HL-60/S4 treated with retinoic acid at 250 ng/mL for 4 days and 3 days (cell line): ENCODE measurements around the gene SPC24.
"Not testable (repeated sequence)": the region's sequence is repeated elsewhere in the genome, so short reads cannot be mapped to it uniquely, and the experiment has no call there.

Experiments
- in situ Hi-C: fragments of 300-500 bp; cut with MboI; formaldehyde crosslinking; loops from 2 replicates; pipeline ENCODE4 v1.7.0; 2022; ENCODE audit warnings: low sequenced_read_pairs

The SPC24 gene

GRCh38 chr19:11131471-11131870 lies 24.1 kb downstream of the SPC24 start:
- in situ Hi-C loops = no loop called here

GRCh38 chr19:11130824-11131455 lies 24.6 kb downstream of the SPC24 start:
- in situ Hi-C loops = no loop called here

GRCh38 chr19:11127905-11128304 lies 27.7 kb downstream of the SPC24 start:
- in situ Hi-C loops = no loop called here

GRCh38 chr19:11125994-11126685 lies 29.4 kb downstream of the SPC24 start:
- in situ Hi-C loops = no loop called here

- in situ Hi-C loops = not testable (repeated sequence)
Measured at GRCh38 chr19:11124157-11124556, 31.4 kb downstream of the SPC24 start.

GRCh38 chr19:11123114-11123513 lies 32.5 kb downstream of the SPC24 start:
- in situ Hi-C loops = no loop called here

GRCh38 chr19:11121963-11122362 lies 33.6 kb downstream of the SPC24 start:
- in situ Hi-C loops = not testable (repeated sequence)

- in situ Hi-C loops = no loop called here
Measured at GRCh38 chr19:11116507-11116906, 39.1 kb downstream of the SPC24 start.

GRCh38 chr19:11115895-11116446 lies 39.6 kb downstream of the SPC24 start:
- in situ Hi-C loops = no loop called here

- in situ Hi-C loops = no loop called here
Measured at GRCh38 chr19:11115042-11115441, 40.5 kb downstream of the SPC24 start.

- in situ Hi-C loops = no loop called here
Measured at GRCh38 chr19:11113140-11113708, 42.4 kb downstream of the SPC24 start.

GRCh38 chr19:11111771-11112144 lies 43.8 kb downstream of the SPC24 start:
- in situ Hi-C loops = no loop called here

- in situ Hi-C loops = no loop called here
Measured at GRCh38 chr19:11111117-11111770, 44.3 kb downstream of the SPC24 start.

- in situ Hi-C loops = no loop called here
Measured at GRCh38 chr19:11108746-11109145, 46.8 kb downstream of the SPC24 start.

- in situ Hi-C loops = no loop called here
Measured at GRCh38 chr19:11106477-11106876, 49.1 kb downstream of the SPC24 start.

- in situ Hi-C loops = no loop called here
Measured at GRCh38 chr19:11105014-11105636, 50.5 kb downstream of the SPC24 start.

- in situ Hi-C loops = not testable (repeated sequence)
Measured at GRCh38 chr19:11103667-11104066, 51.9 kb downstream of the SPC24 start.

GRCh38 chr19:11102944-11103343 lies 52.6 kb downstream of the SPC24 start:
- in situ Hi-C loops = no loop called here

GRCh38 chr19:11101057-11101456 lies 54.5 kb downstream of the SPC24 start:
- in situ Hi-C loops = no loop called here

GRCh38 chr19:11100049-11100448 lies 55.5 kb downstream of the SPC24 start:
- in situ Hi-C loops = no loop called here

- in situ Hi-C loops = no loop called here
Measured at GRCh38 chr19:11098861-11099260, 56.7 kb downstream of the SPC24 start.
